HEK293T (cell line): Measurements from ENCODE around the gene KLHDC7B.

Experiments used
- ARNT ChIP-seq: fragments of 450-650 bp; IDR thresholded peaks from 2 replicates; pipeline ENCODE4 v1.6.1; 2017; ENCODE audit warnings: mild to moderate bottlenecking
- BHLHE40 ChIP-seq: fragments of 450-650 bp; IDR thresholded peaks from 2 replicates; pipeline ENCODE4 v1.6.1; 2016; ENCODE audit warnings: mild to moderate bottlenecking, moderate library complexity, borderline replicate concordance
- ELF4 ChIP-seq: fragments of 450-650 bp; IDR thresholded peaks from 2 replicates; pipeline ENCODE4 v1.6.1; 2017; ENCODE audit warnings: antibody characterized with exemption
- FOXA1 ChIP-seq: fragments of 450-650 bp; IDR thresholded peaks from 2 replicates; pipeline ENCODE4 v1.6.1; 2016; ENCODE audit warnings: mild to moderate bottlenecking
- FOXK2 ChIP-seq: fragments of 450-650 bp; IDR thresholded peaks from 2 replicates; pipeline ENCODE4 v1.6.1; 2016; ENCODE audit warnings: mild to moderate bottlenecking
- FOXM1 ChIP-seq: fragments of 450-650 bp; IDR thresholded peaks from 2 replicates; pipeline ENCODE4 v1.6.1; 2017; ENCODE audit warnings: mild to moderate bottlenecking, borderline replicate concordance
- HDGF ChIP-seq: fragments of 450-650 bp; IDR thresholded peaks from 2 replicates; pipeline ENCODE4 v1.6.1; 2017; ENCODE audit warnings: antibody characterized with exemption, borderline replicate concordance
- L3MBTL2 ChIP-seq: fragments of 450-650 bp; conservative IDR thresholded peaks from 2 replicates; pipeline ENCODE4 v1.6.1; 2016; ENCODE audit warnings: mild to moderate bottlenecking
- NFRKB ChIP-seq: fragments of 450-650 bp; IDR thresholded peaks from 2 replicates; pipeline ENCODE4 v1.6.1; 2016; ENCODE audit warnings: mild to moderate bottlenecking, moderate library complexity
- SP1 ChIP-seq: fragments of 450-650 bp; IDR thresholded peaks from 2 replicates; pipeline ENCODE4 v1.6.1; 2017
- SUZ12 ChIP-seq: fragments of 450-650 bp; IDR thresholded peaks from 2 replicates; pipeline ENCODE4 v1.6.1; 2016; ENCODE audit warnings: mild to moderate bottlenecking
- ZNF384 ChIP-seq: fragments of 450-650 bp; IDR thresholded peaks from 2 replicates; pipeline ENCODE4 v1.6.1; 2016
- TF ChIP-seq, protein P1 (sequence below): fragments of 450-650 bp; IDR thresholded peaks from 2 replicates; pipeline ENCODE4 v1.6.1; 2016

DNA sequence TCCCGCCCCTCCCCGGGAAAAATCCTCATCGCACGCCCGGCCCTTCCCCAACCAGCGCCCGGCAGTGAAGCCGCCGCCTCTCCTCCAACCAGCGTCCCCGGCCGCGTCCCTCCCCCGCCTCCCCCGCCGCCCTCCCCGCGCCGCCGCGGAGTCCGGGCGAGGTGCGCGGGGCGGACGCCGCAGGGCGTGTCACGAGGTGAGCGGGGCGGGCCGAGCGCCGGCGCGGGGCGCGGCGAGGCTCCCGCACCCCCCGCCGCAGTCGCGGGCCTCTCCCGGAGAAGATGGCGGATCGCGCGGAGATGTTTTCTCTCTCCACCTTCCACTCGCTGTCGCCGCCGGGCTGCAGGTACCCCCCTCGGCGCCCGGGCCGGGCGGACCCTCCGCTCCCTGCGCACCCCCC lies 54.8 kb downstream of the KLHDC7B start, which contains the start of gene MAPK8IP2:
- TF ChIP-seq HDGF (no peak), ZNF384 (no peak), FOXA1 (no peak), ELF4 (no peak), L3MBTL2 (no peak), FOXK2 (no peak), FOXM1 (no peak), SUZ12 (no peak), SP1 (no peak), BHLHE40 (no peak), NFRKB (no peak), ARNT (no peak)
- TF ChIP-seq, protein P1, sequence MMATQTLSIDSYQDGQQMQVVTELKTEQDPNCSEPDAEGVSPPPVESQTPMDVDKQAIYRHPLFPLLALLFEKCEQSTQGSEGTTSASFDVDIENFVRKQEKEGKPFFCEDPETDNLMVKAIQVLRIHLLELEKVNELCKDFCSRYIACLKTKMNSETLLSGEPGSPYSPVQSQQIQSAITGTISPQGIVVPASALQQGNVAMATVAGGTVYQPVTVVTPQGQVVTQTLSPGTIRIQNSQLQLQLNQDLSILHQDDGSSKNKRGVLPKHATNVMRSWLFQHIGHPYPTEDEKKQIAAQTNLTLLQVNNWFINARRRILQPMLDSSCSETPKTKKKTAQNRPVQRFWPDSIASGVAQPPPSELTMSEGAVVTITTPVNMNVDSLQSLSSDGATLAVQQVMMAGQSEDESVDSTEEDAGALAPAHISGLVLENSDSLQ, result no peak
